HepG2 (cell line): ENCODE results near the gene DLL3. TPM values are rescaled to one million over a fixed set of nuclear protein-coding genes. Genes with fewer than 3 reads are reported as not detected.

Experiments
- CC2D1A ChIP-seq: sonication (generic); formaldehyde crosslinking; IDR thresholded peaks from 2 replicates; pipeline ENCODE4 v1.8.1; 2023; ENCODE audit warnings: mild to moderate bottlenecking, missing genetic modification reagents
- HMGA1 ChIP-seq: sonication (generic); formaldehyde crosslinking; conservative IDR thresholded peaks from 2 replicates; pipeline ENCODE4 v1.4.0; 2020; ENCODE audit warnings: missing genetic modification reagents
- KLF16 ChIP-seq, 2 experiments: sonication (generic) in 1 of 2; formaldehyde crosslinking in 1 of 2; IDR thresholded peaks; 2 replicates each; pipeline versions ENCODE4 v1.6.1 to v1.8.0; 2016 to 2023; ENCODE audit warnings: missing genetic modification reagents in 2 of 2, missing compliant biosample characterization in 1 of 2
- PTBP1 ChIP-seq: fragments of 200-400 bp; formaldehyde crosslinking; IDR thresholded peaks from 2 replicates; pipeline ENCODE4 v1.6.1; 2018; ENCODE audit warnings: low read length, low read depth; ENCODE audit not compliant: poor library complexity, severe bottlenecking
- SIN3A ChIP-seq: IDR thresholded peaks from 2 replicates; pipeline ENCODE4 v1.6.1; 2011; ENCODE audit warnings: low read depth, mild to moderate bottlenecking, control low read depth, low read length, borderline replicate concordance
- ZFP62 ChIP-seq: sonication (generic); formaldehyde crosslinking; IDR thresholded peaks from 2 replicates; pipeline ENCODE4 v1.4.0; 2020; ENCODE audit warnings: missing genetic modification reagents
- ZNF124 ChIP-seq: sonication (generic); formaldehyde crosslinking; IDR thresholded peaks from 2 replicates; pipeline ENCODE4 v1.4.0; 2020; ENCODE audit warnings: missing genetic modification reagents
- ZNF142 ChIP-seq: sonication (generic); formaldehyde crosslinking; IDR thresholded peaks from 2 replicates; pipeline ENCODE4 v1.4.0; 2020; ENCODE audit warnings: missing genetic modification reagents
- ZNF687 ChIP-seq: sonication (generic); formaldehyde crosslinking; IDR thresholded peaks from 2 replicates; pipeline ENCODE4 v1.5.1; 2020; ENCODE audit warnings: mild to moderate bottlenecking, missing genetic modification reagents, moderate library complexity
- polyA plus RNA-seq, 8 experiments: library from polyadenylated mRNA; depleted of rRNA in 3 of 8; stranded (reverse) in 7 of 8; unstranded in 1 of 8; fragments of >200 nt; fragmentation: Illumina TruSeq in 4 of 8; extraction: Trizol in 4 of 8; gene quantifications; 2 replicates each; pipeline versions ENCODE4 v1.2.1 to v1.2.3, GENCODE V29; 2011 to 2016; ENCODE audit warnings: low read depth in 4 of 8, missing spikeins in 1 of 8, mixed read lengths in 1 of 8; ENCODE audit not compliant: insufficient read depth in 1 of 8
- total RNA-seq, 5 experiments: library from RNA; depleted of rRNA; stranded (reverse); fragments of >200 nt; fragmentation: Illumina TruSeq; extraction: Trizol; gene quantifications; 2 replicates each; pipeline ENCODE4 v1.2.3, GENCODE V29; 2016; ENCODE audit warnings: low read depth in 1 of 5

Gene DLL3
- total and polyA plus RNA-seq, 2 of the 13 experiments (the other 11 are each of a cell fraction or from before 2014, with no cell fraction given) = 0.35 to 0.55 TPM

- peak; percentile 88 for TF ChIP-seq ZNF687
- peak; percentile 62; the same call in 1 of the 2 replicates for TF ChIP-seq SIN3A
- no peak for TF ChIP-seq ZNF142 (CRISPR knock-in tag)
- TF ChIP-seq PTBP1 = no peak
- no peak for TF ChIP-seq ZFP62 (CRISPR knock-in tag)
- peak in 1 of 2 experiments; percentile 55; a peak in 1 of 4 replicates for TF ChIP-seq KLF16 (CRISPR knock-in tag; IDR thresholded peaks at IDR 0.05)
- no peak for TF ChIP-seq CC2D1A
- TF ChIP-seq HMGA1 (CRISPR knock-in tag) = no peak
- TF ChIP-seq ZNF124 (CRISPR knock-in tag) = peak; percentile 49; the same call in 1 of the 2 replicates
Observed at GRCh38 chr19:39532233-39533002, 33.7 kb downstream of the DLL3 start, which contains the start of gene EID2B (continued).
